Hepatocyte (in vitro differentiated cells): ENCODE data around the gene ZKSCAN4.

Experiments used
- EZH2phosphoT487 ChIP-seq: fragments of 200-600 bp; sonication (generic); IDR thresholded peaks from one replicate; pipeline ENCODE4 v1.6.1; 2018; ENCODE audit warnings: antibody characterized with exemption, mild to moderate bottlenecking, low read depth, moderate library complexity; ENCODE audit not compliant: unreplicated experiment, severe bottlenecking
- TF ChIP-seq, protein P1 (sequence below): fragments of 200-600 bp; sonication (generic); IDR thresholded peaks from 2 replicates; pipeline ENCODE4 v1.5.1; 2016; ENCODE audit warnings: antibody characterized with exemption, mild to moderate bottlenecking; ENCODE audit not compliant: poor library complexity

DNA sequence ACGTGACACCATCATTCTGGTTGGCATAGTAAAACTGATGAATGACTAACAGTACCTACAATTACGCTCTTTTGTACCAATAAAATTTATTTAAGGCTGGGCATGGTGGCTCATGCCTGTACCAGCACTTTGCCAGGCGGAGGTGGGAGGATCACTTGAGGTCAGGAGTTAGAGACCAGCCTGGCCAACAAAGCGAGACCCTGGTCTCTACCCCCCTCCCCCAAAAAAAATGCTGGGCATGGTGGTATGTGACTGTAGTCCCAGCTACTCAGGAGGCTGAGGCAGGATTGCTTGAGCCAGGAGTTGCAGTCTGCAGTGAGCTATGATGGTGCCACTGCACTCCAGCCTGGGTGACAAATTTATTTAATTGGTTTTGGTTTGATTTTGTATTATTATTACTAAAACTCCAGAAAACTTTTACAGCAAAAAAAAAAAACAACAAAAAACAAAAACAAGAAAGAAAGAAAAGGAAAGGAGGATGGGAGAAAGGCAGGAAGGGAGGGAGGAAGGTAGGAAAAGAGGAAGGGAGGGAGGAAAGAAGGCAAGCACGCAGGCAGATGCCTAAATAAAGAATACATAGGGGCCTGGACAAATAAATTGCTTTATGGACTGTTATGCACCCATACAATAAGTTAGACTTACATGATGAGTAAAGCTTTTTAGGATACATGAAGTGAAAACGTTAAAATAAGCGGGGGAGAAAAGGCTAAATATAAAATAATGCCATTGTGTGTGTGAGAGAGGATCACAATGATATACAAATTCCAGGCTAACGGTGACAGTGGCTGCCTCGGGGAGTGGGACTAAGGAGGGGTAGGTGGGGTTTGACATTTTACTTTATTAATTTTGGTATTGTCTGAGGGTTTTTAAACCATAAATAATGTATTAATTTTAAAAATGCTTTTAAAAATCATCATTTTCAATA, 27.7 kb downstream of the ZKSCAN4 start:
- TF ChIP-seq EZH2phosphoT487: no peak
- TF ChIP-seq, protein P1, sequence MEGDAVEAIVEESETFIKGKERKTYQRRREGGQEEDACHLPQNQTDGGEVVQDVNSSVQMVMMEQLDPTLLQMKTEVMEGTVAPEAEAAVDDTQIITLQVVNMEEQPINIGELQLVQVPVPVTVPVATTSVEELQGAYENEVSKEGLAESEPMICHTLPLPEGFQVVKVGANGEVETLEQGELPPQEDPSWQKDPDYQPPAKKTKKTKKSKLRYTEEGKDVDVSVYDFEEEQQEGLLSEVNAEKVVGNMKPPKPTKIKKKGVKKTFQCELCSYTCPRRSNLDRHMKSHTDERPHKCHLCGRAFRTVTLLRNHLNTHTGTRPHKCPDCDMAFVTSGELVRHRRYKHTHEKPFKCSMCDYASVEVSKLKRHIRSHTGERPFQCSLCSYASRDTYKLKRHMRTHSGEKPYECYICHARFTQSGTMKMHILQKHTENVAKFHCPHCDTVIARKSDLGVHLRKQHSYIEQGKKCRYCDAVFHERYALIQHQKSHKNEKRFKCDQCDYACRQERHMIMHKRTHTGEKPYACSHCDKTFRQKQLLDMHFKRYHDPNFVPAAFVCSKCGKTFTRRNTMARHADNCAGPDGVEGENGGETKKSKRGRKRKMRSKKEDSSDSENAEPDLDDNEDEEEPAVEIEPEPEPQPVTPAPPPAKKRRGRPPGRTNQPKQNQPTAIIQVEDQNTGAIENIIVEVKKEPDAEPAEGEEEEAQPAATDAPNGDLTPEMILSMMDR: no peak
